ENCODE measurements around the gene SLC25A4.

The SLC25A4 gene

DNA sequence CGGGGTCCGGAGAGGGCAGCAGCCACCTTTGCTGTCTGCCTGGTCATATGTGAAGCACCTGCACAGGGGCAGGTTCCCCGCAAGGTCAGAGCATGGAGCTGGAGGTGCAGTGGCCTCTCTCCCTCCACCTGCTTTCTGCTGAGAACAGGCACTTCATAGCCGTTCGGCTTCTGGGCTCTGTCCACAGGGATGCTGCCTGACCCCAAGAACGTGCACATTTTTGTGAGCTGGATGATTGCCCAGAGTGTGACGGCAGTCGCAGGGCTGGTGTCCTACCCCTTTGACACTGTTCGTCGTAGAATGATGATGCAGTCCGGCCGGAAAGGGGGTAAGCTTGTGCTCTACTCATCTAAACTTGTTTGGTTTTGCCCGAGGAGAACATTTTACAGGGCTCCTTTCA, 2.5 kb downstream of the SLC25A4 start:
- H3K9me2 ChIP-seq (replicated peaks; ENCODE audit: control insufficient read depth, low read length) = no peaks in the 10 kb centered on the region
- H3K27me3 ChIP-seq (ENCODE audit: control insufficient read depth, low read length) = no peaks in the 10 kb centered on the region
- H3K4me3 ChIP-seq (ENCODE audit: low read length) = no peak overlapping the region
- no peaks in the 10 kb centered on the region for H4K20me1 ChIP-seq (ENCODE audit: control insufficient read depth, insufficient read depth, low read depth, low read length)
- H3F3A ChIP-seq (ENCODE audit: control insufficient read depth, insufficient read depth) = peaks cover 6% of the 10 kb centered on the region
- no peaks in the 10 kb centered on the region for H3K9me3 ChIP-seq (ENCODE audit: control insufficient read depth, insufficient read depth, low read length)
- H3K36me3 ChIP-seq (ENCODE audit: control insufficient read depth, low read length) = peaks cover 33% of the 10 kb centered on the region
- no peak overlapping the region for H3K27ac ChIP-seq (ENCODE audit: low read depth, low read length)
- no peak for TF ChIP-seq EZH2phosphoT487 (IDR thresholded peaks at IDR 0.05; ENCODE audit: borderline replicate concordance, low read length)
- TF ChIP-seq, protein P1, sequence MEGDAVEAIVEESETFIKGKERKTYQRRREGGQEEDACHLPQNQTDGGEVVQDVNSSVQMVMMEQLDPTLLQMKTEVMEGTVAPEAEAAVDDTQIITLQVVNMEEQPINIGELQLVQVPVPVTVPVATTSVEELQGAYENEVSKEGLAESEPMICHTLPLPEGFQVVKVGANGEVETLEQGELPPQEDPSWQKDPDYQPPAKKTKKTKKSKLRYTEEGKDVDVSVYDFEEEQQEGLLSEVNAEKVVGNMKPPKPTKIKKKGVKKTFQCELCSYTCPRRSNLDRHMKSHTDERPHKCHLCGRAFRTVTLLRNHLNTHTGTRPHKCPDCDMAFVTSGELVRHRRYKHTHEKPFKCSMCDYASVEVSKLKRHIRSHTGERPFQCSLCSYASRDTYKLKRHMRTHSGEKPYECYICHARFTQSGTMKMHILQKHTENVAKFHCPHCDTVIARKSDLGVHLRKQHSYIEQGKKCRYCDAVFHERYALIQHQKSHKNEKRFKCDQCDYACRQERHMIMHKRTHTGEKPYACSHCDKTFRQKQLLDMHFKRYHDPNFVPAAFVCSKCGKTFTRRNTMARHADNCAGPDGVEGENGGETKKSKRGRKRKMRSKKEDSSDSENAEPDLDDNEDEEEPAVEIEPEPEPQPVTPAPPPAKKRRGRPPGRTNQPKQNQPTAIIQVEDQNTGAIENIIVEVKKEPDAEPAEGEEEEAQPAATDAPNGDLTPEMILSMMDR (IDR thresholded peaks at IDR 0.05; ENCODE audit: low read depth, low read length, poor library complexity, severe bottlenecking) = no peak
- no peak overlapping the region for H3K4me2 ChIP-seq (ENCODE audit: low read length)
- H3K79me2 ChIP-seq (ENCODE audit: control insufficient read depth, low read length) = peaks cover 22% of the 10 kb centered on the region
- H3K4me1 ChIP-seq (ENCODE audit: control insufficient read depth, low read length) = peaks cover 22% of the 10 kb centered on the region

DNA sequence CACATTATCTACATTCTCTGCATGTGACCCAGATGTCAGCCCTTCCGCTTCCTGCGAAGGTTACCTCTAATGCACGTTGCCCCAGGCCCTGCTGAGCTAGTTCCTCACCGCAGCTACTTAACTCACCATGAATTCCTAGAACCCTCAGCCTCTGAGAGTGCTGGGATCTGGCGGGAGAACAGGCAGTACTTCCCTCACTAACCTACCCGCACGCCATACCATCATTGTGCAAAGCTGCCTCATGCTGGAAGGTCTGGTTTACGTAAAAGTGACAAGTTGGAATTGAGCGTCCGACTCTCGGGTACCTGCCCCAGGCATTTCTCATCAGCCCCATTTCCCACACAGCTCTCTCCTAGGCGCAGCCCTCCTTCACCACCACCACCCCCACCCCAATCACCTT, 6.3 kb downstream of the SLC25A4 start:
- no peaks in the 10 kb centered on the region for H4K20me1 ChIP-seq (ENCODE audit: control insufficient read depth, insufficient read depth, low read depth, low read length)
- H3K79me2 ChIP-seq (ENCODE audit: control insufficient read depth, low read length) = peaks cover 13% of the 10 kb centered on the region
- peaks cover 48% of the 10 kb centered on the region for H3K36me3 ChIP-seq (ENCODE audit: control insufficient read depth, low read length)
- peaks cover 6% of the 10 kb centered on the region; the same call in 1 of the 2 replicates for H3F3A ChIP-seq (ENCODE audit: control insufficient read depth, insufficient read depth)
- H3K9me2 ChIP-seq (replicated peaks; ENCODE audit: control insufficient read depth, low read length) = no peaks in the 10 kb centered on the region
- H3K4me1 ChIP-seq (ENCODE audit: control insufficient read depth, low read length) = peaks cover 24% of the 10 kb centered on the region
- H3K27ac ChIP-seq (ENCODE audit: low read depth, low read length) = no peak overlapping the region
- no peaks in the 10 kb centered on the region for H3K27me3 ChIP-seq (ENCODE audit: control insufficient read depth, low read length)
- no peaks in the 10 kb centered on the region for H3K9me3 ChIP-seq (ENCODE audit: control insufficient read depth, insufficient read depth, low read length)
- H3K4me2 ChIP-seq (ENCODE audit: low read length) = no peak overlapping the region
- no peak overlapping the region for H3K4me3 ChIP-seq (ENCODE audit: low read length)
- TF ChIP-seq EZH2phosphoT487 (IDR thresholded peaks at IDR 0.05; ENCODE audit: borderline replicate concordance, low read length) = no peak
- TF ChIP-seq, protein P1 (IDR thresholded peaks at IDR 0.05; ENCODE audit: low read depth, low read length, poor library complexity, severe bottlenecking) = no peak

DNA sequence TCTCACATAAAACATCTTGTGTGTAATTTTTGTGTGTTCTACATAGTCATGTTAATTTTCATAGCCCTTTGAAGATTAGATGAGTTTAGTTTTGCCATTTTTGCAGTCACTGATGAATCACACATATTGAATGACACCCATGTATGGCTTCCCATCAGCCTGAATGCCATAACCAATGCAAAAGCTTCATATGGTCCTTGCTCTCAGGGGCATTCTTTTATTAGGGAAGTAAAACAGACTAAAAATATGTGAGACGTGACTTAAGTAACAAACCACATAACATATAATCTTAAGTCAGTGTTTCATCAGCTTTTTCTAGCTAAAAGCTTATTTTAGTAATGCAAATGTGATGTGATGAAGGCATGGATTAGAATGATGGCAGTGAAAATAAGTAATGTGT, 8.2 kb downstream of the SLC25A4 start:
- no peaks in the 10 kb centered on the region for H3K79me2 ChIP-seq (ENCODE audit: control insufficient read depth, low read length)
- no peaks in the 10 kb centered on the region for H3K27me3 ChIP-seq (ENCODE audit: control insufficient read depth, low read length)
- 0 out of 2 replicates have a peak overlapping the region, but pooled peaks have one; percentile 5 for H3K27ac ChIP-seq (ENCODE audit: low read depth, low read length)
- TF ChIP-seq, protein P1 (IDR thresholded peaks at IDR 0.05; ENCODE audit: low read depth, low read length, poor library complexity, severe bottlenecking) = no peak
- TF ChIP-seq EZH2phosphoT487 (IDR thresholded peaks at IDR 0.05; ENCODE audit: borderline replicate concordance, low read length) = no peak
- no peaks in the 10 kb centered on the region for H4K20me1 ChIP-seq (ENCODE audit: control insufficient read depth, insufficient read depth, low read depth, low read length)
- H3K4me2 ChIP-seq (ENCODE audit: low read length) = peak overlapping the region; percentile 21
- no peak overlapping the region for H3K4me3 ChIP-seq (ENCODE audit: low read length)
- no peaks in the 10 kb centered on the region for H3K9me3 ChIP-seq (ENCODE audit: control insufficient read depth, insufficient read depth, low read length)
- H3F3A ChIP-seq (ENCODE audit: control insufficient read depth, insufficient read depth) = peaks cover 6% of the 10 kb centered on the region; the same call in 1 of the 2 replicates
- H3K36me3 ChIP-seq (ENCODE audit: control insufficient read depth, low read length) = peaks cover 29% of the 10 kb centered on the region
- peaks cover 18% of the 10 kb centered on the region for H3K4me1 ChIP-seq (ENCODE audit: control insufficient read depth, low read length)
- H3K9me2 ChIP-seq (replicated peaks; ENCODE audit: control insufficient read depth, low read length) = no peaks in the 10 kb centered on the region

Data from DOHH2 (cell line).